MM.1S (cell line): ENCODE data around the gene MPZL2.

Source experiments
- DNase-seq: peaks from one replicate; pipeline ENCODE4 v3.0.0-alpha.2; 2015
- H2AFZ ChIP-seq: fragments of 300-600 bp; sonication (generic); 2 replicates; pipeline ENCODE4 v1.6.0; 2016; ENCODE audit warnings: antibody characterized with exemption, low read length
- H3F3A ChIP-seq: fragments of 300-600 bp; sonication (generic); 2 replicates; pipeline ENCODE4 v1.6.1; 2016; ENCODE audit warnings: mild to moderate bottlenecking, antibody characterized with exemption, low read length, moderate library complexity, mixed read lengths; ENCODE audit not compliant: insufficient read depth
- H3K27ac ChIP-seq: fragments of 300-600 bp; sonication (generic); 2 replicates; pipeline ENCODE4 v1.5.1; 2016; ENCODE audit warnings: mild to moderate bottlenecking, low read length
- H3K27me3 ChIP-seq: fragments of 300-600 bp; sonication (generic); replicated peaks from 2 replicates; pipeline ENCODE4 v1.6.0; 2016; ENCODE audit warnings: low read length; ENCODE audit not compliant: insufficient read depth
- H3K36me3 ChIP-seq: fragments of 300-600 bp; sonication (generic); replicated peaks from 2 replicates; pipeline ENCODE4 v1.6.1; 2016; ENCODE audit warnings: mild to moderate bottlenecking, low read length, mixed read lengths; ENCODE audit not compliant: insufficient read depth
- H3K4me1 ChIP-seq: fragments of 300-600 bp; sonication (generic); 2 replicates; pipeline ENCODE4 v1.6.1; 2016; ENCODE audit warnings: low read length, mixed read lengths
- H3K4me2 ChIP-seq: fragments of 300-600 bp; sonication (generic); 2 replicates; pipeline ENCODE4 v1.6.0; 2016; ENCODE audit warnings: low read depth, low read length
- H3K4me3 ChIP-seq: fragments of 300-600 bp; sonication (generic); 2 replicates; pipeline ENCODE4 v1.5.1; 2016; ENCODE audit warnings: low read length, mixed read lengths
- H3K79me2 ChIP-seq: fragments of 300-600 bp; sonication (generic); 2 replicates; pipeline ENCODE4 v1.6.1; 2016; ENCODE audit warnings: mixed run types, low read length, mixed read lengths
- H3K9ac ChIP-seq: fragments of 300-600 bp; sonication (generic); 2 replicates; pipeline ENCODE4 v1.6.1; 2016; ENCODE audit warnings: low read length, mixed read lengths
- H3K9me2 ChIP-seq: fragments of 300-600 bp; sonication (generic); replicated peaks from 2 replicates; pipeline ENCODE4 v1.6.1; 2016; ENCODE audit warnings: mild to moderate bottlenecking, low read length, mixed read lengths; ENCODE audit not compliant: insufficient read depth
- H3K9me3 ChIP-seq: fragments of 300-600 bp; sonication (generic); replicated peaks from 2 replicates; pipeline ENCODE4 v1.6.1; 2016; ENCODE audit warnings: mild to moderate bottlenecking, low read length, mixed read lengths; ENCODE audit not compliant: insufficient read depth
- H4K20me1 ChIP-seq: fragments of 300-600 bp; sonication (generic); 2 replicates; pipeline ENCODE4 v1.6.1; 2016; ENCODE audit warnings: mild to moderate bottlenecking, low read length, moderate library complexity, mixed read lengths; ENCODE audit not compliant: insufficient read depth
- EZH2 ChIP-seq: fragments of 300-600 bp; sonication (generic); optimal IDR thresholded peaks from 2 replicates; pipeline ENCODE3; 2017; ENCODE audit warnings: low read depth, mild to moderate bottlenecking, antibody characterized with exemption, low read length, mixed read lengths
- EZH2phosphoT487 ChIP-seq: fragments of 300-600 bp; sonication (generic); IDR thresholded peaks from 2 replicates; pipeline ENCODE4 v1.6.1; 2018; ENCODE audit warnings: antibody characterized with exemption, low read length
- TF ChIP-seq, protein P1 (sequence below): fragments of 300-600 bp; sonication (generic); IDR thresholded peaks from 2 replicates; pipeline ENCODE4 v1.5.1; 2016; ENCODE audit warnings: antibody characterized with exemption, low read length, mixed read lengths

MPZL2 gene

DNA sequence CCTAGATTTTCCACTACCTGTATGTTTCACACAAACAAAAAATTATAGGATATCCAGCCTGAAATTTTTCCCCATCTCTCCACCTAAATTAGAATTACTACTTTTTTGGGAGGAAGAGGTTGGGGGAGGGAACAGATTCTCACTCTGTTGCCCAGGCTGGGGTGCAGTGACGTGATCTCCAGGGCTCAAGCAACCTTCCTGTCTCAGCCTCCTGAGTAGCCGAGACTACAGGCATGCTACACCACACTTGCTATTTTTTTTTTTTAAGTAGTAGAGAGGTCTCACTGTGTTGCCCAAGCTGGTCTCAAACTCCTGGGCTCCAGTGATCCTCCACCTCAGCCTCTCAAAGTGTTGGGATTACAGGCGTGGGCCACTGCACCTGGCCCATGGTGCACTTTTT lies 48.8 kb downstream of the MPZL2 start:
- Histone ChIP-seq H3K4me1 (peaks cover 15% of the 10 kb centered on the region), H3K36me3 (no peaks in the 10 kb centered on the region), H3K9me3 (no peaks in the 10 kb centered on the region), H3K4me2 (no peak overlapping the region), H3K9ac (no peak overlapping the region), H3K27me3 (peaks cover 74% of the 10 kb centered on the region), H2AFZ (no peak overlapping the region), H3K4me3 (no peak overlapping the region), H3K79me2 (no peaks in the 10 kb centered on the region), H3K27ac (no peak overlapping the region), H4K20me1 (no peaks in the 10 kb centered on the region; the same call in 1 of the 2 replicates), H3F3A (peaks cover 9% of the 10 kb centered on the region; the same call in 1 of the 2 replicates), H3K9me2 (no peaks in the 10 kb centered on the region)
- DNase-seq, result no peak
- TF ChIP-seq EZH2phosphoT487 (no peak), EZH2 (no peak)
- TF ChIP-seq, protein P1, sequence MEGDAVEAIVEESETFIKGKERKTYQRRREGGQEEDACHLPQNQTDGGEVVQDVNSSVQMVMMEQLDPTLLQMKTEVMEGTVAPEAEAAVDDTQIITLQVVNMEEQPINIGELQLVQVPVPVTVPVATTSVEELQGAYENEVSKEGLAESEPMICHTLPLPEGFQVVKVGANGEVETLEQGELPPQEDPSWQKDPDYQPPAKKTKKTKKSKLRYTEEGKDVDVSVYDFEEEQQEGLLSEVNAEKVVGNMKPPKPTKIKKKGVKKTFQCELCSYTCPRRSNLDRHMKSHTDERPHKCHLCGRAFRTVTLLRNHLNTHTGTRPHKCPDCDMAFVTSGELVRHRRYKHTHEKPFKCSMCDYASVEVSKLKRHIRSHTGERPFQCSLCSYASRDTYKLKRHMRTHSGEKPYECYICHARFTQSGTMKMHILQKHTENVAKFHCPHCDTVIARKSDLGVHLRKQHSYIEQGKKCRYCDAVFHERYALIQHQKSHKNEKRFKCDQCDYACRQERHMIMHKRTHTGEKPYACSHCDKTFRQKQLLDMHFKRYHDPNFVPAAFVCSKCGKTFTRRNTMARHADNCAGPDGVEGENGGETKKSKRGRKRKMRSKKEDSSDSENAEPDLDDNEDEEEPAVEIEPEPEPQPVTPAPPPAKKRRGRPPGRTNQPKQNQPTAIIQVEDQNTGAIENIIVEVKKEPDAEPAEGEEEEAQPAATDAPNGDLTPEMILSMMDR, result no peak

- H3K79me2 ChIP-seq, result no peaks in the 10 kb centered on the region
- peak overlapping the region; percentile 46 for H3K4me2 ChIP-seq
- H3K27ac ChIP-seq, result no peak overlapping the region
- H3K27me3 ChIP-seq, result peaks cover 69% of the 10 kb centered on the region
- peaks cover 9% of the 10 kb centered on the region; the same call in 1 of the 2 replicates for H3F3A ChIP-seq
- H3K9me2 ChIP-seq, result no peaks in the 10 kb centered on the region
- DNase-seq, result peak; percentile 32
- H2AFZ ChIP-seq, result no peak overlapping the region
- peaks cover 15% of the 10 kb centered on the region for H3K4me1 ChIP-seq
- TF ChIP-seq, protein P1, result no peak
- TF ChIP-seq EZH2 (no peak), EZH2phosphoT487 (no peak)
- no peaks in the 10 kb centered on the region for H3K36me3 ChIP-seq
- no peak overlapping the region for H3K4me3 ChIP-seq
- H3K9ac ChIP-seq, result no peak overlapping the region
- H4K20me1 ChIP-seq, result no peaks in the 10 kb centered on the region; the same call in 1 of the 2 replicates
- H3K9me3 ChIP-seq, result no peaks in the 10 kb centered on the region
These were observed 49.7 kb downstream of the MPZL2 start for GRCh38 chr11:118214210-118214914.

DNA sequence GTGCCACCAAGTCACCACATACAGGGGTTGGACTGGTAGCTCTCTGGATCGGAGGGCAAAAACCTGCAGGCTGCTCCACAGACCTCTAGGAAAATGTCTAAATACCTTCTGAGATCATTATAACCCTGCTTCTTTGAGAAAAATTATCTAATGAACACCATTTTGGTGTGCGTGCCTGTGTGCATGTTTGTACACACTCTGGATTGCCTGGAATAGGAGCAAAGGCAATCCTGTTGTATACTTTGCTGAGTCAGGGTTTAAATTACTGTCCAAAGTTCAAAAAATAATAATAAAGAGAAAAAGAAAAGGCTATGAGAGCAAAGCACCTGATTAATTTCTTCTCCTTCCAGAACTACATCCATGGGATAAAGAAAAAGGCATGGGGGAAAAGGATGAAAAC lies 50.3 kb downstream of the MPZL2 start:
- no peaks in the 10 kb centered on the region for H3K36me3 ChIP-seq
- no peaks in the 10 kb centered on the region for H3K9me3 ChIP-seq
- DNase-seq, result no peak
- no peak overlapping the region for H3K27ac ChIP-seq
- peaks cover 9% of the 10 kb centered on the region; the same call in 1 of the 2 replicates for H3F3A ChIP-seq
- H4K20me1 ChIP-seq, result no peaks in the 10 kb centered on the region; the same call in 1 of the 2 replicates
- H3K4me2 ChIP-seq, result peak overlapping the region; percentile 46; the same call in 1 of the 2 replicates
- H3K79me2 ChIP-seq, result no peaks in the 10 kb centered on the region
- H3K9ac ChIP-seq, result no peak overlapping the region
- H3K4me3 ChIP-seq, result no peak overlapping the region
- no peaks in the 10 kb centered on the region for H3K9me2 ChIP-seq
- H3K4me1 ChIP-seq, result peaks cover 15% of the 10 kb centered on the region
- H2AFZ ChIP-seq, result no peak overlapping the region
- no peak for TF ChIP-seq EZH2phosphoT487
- no peak for TF ChIP-seq EZH2
- TF ChIP-seq, protein P1, result no peak
- peaks cover 73% of the 10 kb centered on the region for H3K27me3 ChIP-seq
